Upper lobe of right lung (tissue), 1 donor: ENCODE results near the gene CDT1. TPM values are rescaled to one million over a fixed set of nuclear protein-coding genes. Genes with fewer than 3 reads are reported as not detected.

Experiments
- ATAC-seq: fragments of 200-7000 bp; cut with Tn5 transposase; one replicate; pipeline ENCODE4 v1.9.1; 2020; ENCODE audit warnings: mild to moderate bottlenecking, moderate library complexity
- DNase-seq: peaks from one replicate; pipeline ENCODE4 v3.0.0-alpha.2; 2020
- H3K27ac ChIP-seq: fragments of 200-600 bp; one replicate; pipeline ENCODE4 v1.8.0; 2022
- H3K27me3 ChIP-seq: fragments of 200-600 bp; one replicate; pipeline ENCODE4 v1.8.0; 2022; ENCODE audit warnings: mild to moderate bottlenecking
- H3K36me3 ChIP-seq: fragments of 200-600 bp; one replicate; pipeline ENCODE4 v1.8.0; 2022
- H3K4me1 ChIP-seq: fragments of 200-600 bp; one replicate; pipeline ENCODE4 v1.8.0; 2022
- H3K4me3 ChIP-seq: fragments of 200-600 bp; one replicate; pipeline ENCODE4 v1.8.0; 2022; ENCODE audit warnings: mild to moderate bottlenecking
- H3K9me3 ChIP-seq: fragments of 200-600 bp; one replicate; pipeline ENCODE4 v1.8.0; 2022
- intact Hi-C: fragments of 100-400 bp; cut with DNase I; formaldehyde crosslinking; loops from one replicate; pipeline ENCODE4 v1.11.0; 2022
- total RNA-seq: library from RNA; stranded (reverse); fragmentation: NEBNext Ultra II Directional; extraction: Animal tissue kit (Norgen Biotek cat#: 25700); gene quantifications from one replicate; pipeline ENCODE4 v1.2.1, GENCODE V29; 2021
- TF ChIP-seq, protein P1 (sequence below): fragments of 200-600 bp; IDR thresholded peaks from one replicate; pipeline ENCODE4 v1.8.0; 2022; ENCODE audit warnings: antibody characterized with exemption
- donor health status: DM: no; HTN: yes; CAD: no; lungs with severe emphysema.

Gene CDT1
- total RNA-seq, 1 donor from 2014 or later, result 1.0 TPM

GRCh38 chr16:88758227-88758943 lies 45.2 kb upstream of the CDT1 start:
- Histone ChIP-seq H3K27me3 (no peaks in the 10 kb centered on the region), H3K27ac (no peak overlapping the region), H3K36me3 (no peaks in the 10 kb centered on the region), H3K4me3 (no peak overlapping the region), H3K9me3 (no peaks in the 10 kb centered on the region), H3K4me1 (peaks cover 46% of the 10 kb centered on the region)
- no peak for DNase-seq
- ATAC-seq, result no peak
- TF ChIP-seq, protein P1, sequence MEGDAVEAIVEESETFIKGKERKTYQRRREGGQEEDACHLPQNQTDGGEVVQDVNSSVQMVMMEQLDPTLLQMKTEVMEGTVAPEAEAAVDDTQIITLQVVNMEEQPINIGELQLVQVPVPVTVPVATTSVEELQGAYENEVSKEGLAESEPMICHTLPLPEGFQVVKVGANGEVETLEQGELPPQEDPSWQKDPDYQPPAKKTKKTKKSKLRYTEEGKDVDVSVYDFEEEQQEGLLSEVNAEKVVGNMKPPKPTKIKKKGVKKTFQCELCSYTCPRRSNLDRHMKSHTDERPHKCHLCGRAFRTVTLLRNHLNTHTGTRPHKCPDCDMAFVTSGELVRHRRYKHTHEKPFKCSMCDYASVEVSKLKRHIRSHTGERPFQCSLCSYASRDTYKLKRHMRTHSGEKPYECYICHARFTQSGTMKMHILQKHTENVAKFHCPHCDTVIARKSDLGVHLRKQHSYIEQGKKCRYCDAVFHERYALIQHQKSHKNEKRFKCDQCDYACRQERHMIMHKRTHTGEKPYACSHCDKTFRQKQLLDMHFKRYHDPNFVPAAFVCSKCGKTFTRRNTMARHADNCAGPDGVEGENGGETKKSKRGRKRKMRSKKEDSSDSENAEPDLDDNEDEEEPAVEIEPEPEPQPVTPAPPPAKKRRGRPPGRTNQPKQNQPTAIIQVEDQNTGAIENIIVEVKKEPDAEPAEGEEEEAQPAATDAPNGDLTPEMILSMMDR, result no peak
- intact Hi-C loops, result no loop called here

DNA sequence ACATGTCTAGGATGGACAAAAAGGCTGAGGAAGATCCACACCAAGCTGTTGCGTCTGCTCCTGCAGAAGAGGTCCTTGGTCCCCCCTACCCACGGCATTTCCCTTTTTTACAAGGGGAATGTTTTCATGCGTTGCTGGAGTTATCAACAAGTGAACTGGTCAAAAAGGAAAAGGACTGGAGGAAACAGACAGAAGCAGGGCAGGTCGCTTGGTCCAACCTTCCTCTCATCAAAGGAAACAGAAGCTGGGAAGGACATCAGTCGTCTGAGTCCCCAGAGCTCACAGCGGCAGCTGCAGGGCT lies 44.7 kb upstream of the CDT1 start:
- ATAC-seq, result no peak

DNA sequence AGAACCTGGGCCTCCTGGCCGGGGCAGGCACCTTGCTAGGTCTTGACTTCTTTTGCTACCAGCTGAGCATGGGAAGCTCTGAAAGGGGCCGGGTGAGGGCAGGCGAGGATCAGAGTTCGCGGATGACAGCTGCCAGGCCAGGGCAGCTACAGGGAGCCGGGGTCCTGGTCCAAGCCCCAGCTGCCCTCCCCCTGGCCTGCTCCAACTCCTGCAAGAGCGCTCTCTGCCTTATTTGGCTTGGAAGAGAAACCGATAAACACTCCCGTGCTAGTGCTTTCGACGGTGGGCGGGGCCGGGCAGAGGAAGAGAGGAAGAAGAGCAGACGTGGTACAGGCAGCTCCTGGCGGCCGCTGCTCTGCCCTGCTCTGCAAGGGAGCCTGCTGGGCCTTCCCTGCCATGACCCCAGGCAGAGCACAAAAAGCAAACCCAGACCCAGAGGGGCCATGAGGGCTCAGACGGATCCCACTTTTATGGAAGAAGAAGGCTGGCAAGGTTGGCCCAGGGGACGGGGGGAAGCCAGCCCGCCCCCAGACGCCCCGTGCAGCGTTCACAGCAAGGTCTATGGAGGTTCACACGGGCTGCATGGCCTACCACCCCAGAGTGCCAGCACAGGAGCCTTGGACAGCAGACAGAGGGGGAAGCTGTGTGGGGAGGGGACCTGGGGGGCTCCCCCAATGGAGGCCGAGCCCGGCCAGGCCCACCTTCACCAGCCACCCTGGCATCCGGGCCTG lies 44.2 kb upstream of the CDT1 start:
- H3K4me3 ChIP-seq, result no peak overlapping the region
- no peaks in the 10 kb centered on the region for H3K9me3 ChIP-seq
- TF ChIP-seq, protein P1, result peak; percentile 5
- no peaks in the 10 kb centered on the region for H3K27me3 ChIP-seq
- DNase-seq (peak; percentile 84), ATAC-seq (peak; percentile 43)
- no peaks in the 10 kb centered on the region for H3K36me3 ChIP-seq
- H3K27ac ChIP-seq, result peak overlapping the region; percentile 47
- peaks cover 57% of the 10 kb centered on the region for H3K4me1 ChIP-seq
- intact Hi-C loops, result no loop called here

More for the DNA sequence above, 44.7 kb upstream of the CDT1 start:
- Histone ChIP-seq H3K4me3 (no peak overlapping the region), H3K27ac (peak overlapping the region; percentile 47), H3K36me3 (no peaks in the 10 kb centered on the region), H3K9me3 (no peaks in the 10 kb centered on the region), H3K4me1 (peaks cover 51% of the 10 kb centered on the region), H3K27me3 (no peaks in the 10 kb centered on the region)
- TF ChIP-seq, protein P1, result no peak
- no peak for DNase-seq
- intact Hi-C loops, result no loop called here

- Histone ChIP-seq H3K4me3 (no peak overlapping the region), H3K4me1 (peaks cover 59% of the 10 kb centered on the region), H3K9me3 (no peaks in the 10 kb centered on the region), H3K27ac (peak overlapping the region; percentile 47), H3K36me3 (no peaks in the 10 kb centered on the region), H3K27me3 (no peaks in the 10 kb centered on the region)
- ATAC-seq (no peak), DNase-seq (no peak)
- TF ChIP-seq, protein P1, result no peak
- intact Hi-C loops, result no loop called here
Observed at GRCh38 chr16:88759976-88760350, 43.6 kb upstream of the CDT1 start.

- H3K4me1 ChIP-seq, result peaks cover 61% of the 10 kb centered on the region
- H3K36me3 ChIP-seq, result no peaks in the 10 kb centered on the region
- no peaks in the 10 kb centered on the region for H3K9me3 ChIP-seq
- no peak for ATAC-seq
- intact Hi-C loops, result no loop called here
- H3K27ac ChIP-seq, result no peak overlapping the region
- DNase-seq, result no peak
- TF ChIP-seq, protein P1, result no peak
- no peak overlapping the region for H3K4me3 ChIP-seq
- no peaks in the 10 kb centered on the region for H3K27me3 ChIP-seq
Observed at GRCh38 chr16:88760424-88761142, 43.0 kb upstream of the CDT1 start.
